Activated CD4-positive, alpha-beta T cell treated with anti-CD3 and anti-CD28 coated beads, Interleukin-2, amount 50 U/mL, for 16 hours (primary cell): ENCODE results near the gene RPS23.
"Not testable (repeated sequence)": the region's sequence is repeated elsewhere in the genome, so short reads cannot be mapped to it uniquely, and the experiment has no call there.

Source experiments
- DNase-seq: peaks from one replicate; pipeline ENCODE4 v3.0.0-alpha.2; 2020

Gene RPS23

DNA sequence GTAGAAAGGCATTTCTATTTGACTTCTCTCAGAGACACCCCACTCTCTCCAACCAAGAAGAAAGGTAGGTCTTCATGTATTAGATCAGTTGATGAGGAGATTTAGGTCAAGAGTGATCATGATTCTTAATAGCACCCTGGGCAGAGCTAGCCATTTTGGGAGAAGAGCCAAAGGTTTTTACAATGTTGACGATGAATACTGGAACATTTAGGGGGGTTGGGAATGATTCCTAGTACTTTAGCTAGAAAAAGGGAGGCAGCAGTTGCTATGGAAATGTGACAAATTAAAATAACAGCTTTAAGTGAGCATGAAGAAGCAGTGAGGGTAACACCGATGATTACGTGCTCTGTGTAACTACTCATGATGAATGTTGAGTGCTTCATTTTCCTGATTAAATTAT, 9.5 kb upstream of the RPS23 start:
- no peak for DNase-seq

DNA sequence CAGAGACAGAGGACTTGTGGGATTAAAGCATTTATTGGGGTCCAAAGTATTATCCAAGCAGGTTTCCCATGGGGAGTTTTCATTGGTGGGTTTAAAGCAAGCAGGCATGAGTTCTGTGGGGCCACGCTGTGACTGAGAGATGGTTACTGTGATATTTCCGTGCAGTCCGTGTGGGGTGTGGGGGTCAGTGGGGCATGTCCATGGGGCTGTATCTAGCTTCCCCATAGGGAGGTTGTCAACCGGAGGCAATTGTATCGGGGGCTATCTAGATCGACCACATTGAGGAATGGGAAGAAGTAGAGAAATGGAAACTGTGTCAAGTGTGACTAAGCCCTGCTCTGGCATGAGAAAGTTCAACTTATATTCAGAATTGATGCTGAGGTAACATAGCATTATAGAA, 7.1 kb upstream of the RPS23 start:
- DNase-seq, result no peak

DNA sequence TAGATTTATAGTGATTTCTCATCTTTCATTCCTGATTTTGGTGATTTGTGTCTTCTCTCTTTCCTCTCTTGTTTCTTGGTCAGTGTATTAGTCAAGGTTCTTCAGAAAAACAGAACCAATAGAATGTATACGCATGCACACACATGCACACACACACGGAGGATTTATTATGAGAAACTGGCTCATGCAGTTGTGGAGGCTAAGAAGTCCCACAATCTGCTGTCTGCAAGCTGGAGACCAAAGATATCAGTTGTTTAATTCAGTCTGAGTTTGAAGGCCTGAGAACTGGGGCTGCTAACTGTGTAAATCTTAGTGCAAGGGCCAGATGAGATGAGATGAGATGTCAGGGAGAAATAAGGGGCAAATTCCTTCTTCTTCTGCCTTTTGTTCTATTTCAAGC, 5.7 kb upstream of the RPS23 start:
- no peak for DNase-seq

DNA sequence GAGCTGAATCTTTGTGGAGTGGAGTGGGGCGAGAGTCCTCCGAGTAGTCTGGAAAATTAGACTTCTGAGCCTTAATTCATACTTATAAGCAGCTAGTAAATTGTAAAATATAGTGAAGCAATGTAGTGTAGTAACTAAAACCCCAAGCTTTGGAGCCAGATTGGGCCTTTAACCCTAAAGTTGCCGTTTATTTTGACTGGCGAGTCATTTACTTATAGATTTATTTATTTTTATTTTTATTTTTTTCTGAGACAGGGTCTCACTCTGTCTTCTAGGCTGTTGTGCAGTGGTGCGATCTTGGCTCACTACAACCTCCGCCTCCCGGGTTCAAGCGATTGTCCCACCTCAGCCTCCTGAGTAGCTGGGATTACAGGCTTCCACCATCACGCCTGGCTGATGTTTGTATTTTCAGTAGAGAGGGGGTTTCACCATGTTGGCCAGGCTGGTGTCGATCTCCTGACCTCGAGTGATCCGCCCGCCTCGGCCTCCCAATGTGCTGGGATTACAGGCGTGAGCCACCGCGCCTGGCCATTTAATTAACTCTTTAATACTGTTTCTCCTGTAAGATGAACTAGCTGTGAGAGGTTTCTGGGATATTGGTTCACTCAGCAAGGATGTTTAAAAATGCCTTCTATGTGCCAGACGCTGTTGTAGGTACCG, 687 bp upstream of the RPS23 start:
- no peak for DNase-seq

DNA sequence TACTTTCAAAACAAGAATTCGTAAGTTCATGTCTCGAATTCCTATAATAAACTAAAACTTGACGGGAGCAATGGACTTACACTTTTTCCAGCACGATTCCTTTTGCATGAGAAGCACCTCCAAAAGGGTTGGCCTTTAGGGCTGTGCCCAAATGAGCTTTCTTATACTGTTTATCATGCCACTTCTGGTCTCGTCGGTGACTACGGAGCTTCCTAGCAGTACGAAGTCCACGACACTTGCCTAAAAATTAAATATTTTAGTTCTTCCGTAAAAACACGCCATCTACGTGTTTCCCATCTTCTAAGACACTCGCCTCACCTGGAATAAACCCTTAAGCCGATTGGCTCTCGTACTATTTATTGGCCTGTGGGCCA, 554 bp downstream of the RPS23 start:
- no peak for DNase-seq

DNA sequence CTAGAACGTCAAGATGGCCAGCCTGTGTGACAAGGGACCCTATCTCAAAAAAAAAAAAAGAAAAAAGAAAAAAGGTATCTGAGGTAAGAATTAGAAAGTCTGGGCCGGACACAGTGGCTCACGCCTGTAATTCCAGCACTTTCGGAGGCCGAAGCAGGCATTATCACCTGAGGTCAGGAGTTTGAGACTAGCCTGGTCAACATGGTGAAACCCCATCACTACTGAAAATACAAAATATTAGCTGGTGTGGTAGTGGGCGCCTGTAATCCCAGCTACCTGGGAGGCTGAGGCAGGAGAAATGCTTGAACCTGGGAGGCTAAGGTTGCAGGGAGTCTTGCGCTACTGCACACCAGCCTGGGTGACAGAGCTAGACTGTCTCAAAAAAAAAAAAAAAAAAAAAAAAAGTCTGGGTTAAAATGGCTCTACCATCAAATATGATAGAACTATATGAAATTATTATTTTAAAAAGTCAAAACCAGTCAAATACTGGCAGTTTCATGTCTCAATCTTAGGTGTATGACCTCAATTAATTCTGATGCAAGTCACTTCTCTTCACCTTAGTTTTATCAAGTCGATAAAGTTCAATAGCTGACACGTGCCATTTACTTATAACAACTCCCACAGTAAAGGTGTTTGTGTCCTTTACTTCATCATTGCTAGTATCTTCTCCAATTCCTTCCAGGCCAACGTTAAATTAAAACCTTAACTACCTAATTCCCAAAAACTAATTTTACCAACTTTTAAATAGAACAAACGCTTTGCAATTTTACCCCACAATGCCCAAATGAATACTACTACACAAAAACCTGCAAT, 1.1 kb downstream of the RPS23 start:
- no peak for DNase-seq

DNA sequence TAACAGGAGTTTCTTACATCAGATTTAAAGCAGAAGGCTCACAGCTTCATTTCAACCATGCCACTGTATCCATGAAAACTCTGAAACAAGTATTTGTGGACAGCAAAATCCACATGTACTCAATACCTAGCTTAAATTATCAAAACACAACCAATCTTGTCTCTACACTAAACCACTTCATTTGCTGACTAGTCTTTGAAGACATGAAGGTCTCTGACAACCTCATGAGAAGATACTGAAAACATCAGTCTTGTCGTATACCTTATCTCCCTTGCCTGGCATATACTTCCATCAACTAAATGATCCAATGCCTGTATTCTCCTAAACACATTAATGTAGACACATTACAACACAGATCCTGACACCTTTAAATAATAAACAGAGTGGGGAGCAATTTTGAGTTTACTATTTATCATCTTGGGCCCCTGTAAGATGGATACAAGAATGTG, 2.9 kb downstream of the RPS23 start:
- no peak for DNase-seq

DNA sequence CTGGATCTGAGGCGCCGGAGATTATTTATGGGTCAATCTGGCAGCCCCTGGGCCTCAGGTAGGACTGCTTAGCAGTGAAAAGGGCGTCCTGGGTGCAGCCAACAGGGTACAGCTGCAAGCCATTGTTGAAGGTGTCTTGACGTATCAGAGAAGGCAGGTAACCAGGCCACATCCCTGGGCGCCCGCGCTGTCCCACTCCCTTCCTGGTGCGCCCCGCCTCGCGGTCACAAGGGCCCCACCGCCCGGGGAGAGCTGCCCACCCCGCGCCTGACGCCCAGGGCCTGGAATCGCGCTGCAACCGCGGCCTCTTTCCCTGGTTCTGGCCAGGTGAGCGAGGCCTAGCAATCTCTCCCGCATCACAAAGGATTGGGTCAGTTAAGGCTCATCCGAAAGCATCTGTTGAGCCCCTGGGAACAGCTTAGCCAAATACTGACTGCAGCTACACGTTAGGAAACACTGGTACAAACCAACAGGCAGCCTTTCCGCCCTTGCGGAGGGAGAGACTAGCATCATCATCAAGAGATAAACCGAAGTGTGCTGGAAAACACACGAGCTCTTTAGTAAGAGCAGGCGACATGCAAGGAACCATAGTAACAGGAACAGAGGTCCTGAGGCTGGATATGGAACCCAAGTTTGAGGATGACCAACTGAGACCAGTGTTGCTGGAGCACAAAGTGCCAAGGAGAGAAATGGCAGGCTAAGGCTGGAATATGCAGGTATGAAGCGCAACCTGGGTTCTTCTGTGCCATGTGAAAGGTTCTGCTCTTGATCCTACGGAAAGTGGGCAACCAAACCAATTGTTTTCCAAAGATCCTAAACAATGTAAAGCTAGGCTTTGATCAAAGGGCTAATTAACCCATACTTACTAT, 3.6 kb downstream of the RPS23 start:
- DNase-seq, result peak; percentile 24

DNA sequence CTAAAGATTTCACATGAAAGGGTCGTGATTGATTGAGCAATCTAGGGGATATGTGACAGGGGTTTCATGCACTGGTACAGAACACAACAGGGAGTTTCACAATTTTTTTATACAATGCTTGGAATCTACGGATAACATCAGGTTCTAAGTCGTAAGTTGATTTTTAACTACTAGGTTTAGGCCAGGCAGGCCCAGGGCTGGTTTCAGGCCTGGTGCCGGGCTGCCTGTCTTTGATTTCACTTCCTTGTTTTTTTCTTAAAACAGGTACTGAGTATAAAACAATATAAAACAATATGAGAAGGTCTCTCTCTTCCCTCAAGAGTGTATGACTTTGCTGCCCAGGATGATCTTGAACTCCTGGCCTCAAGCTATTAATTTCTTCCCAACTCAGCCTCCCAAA, 4.7 kb downstream of the RPS23 start:
- DNase-seq, result peak; percentile 23

DNA sequence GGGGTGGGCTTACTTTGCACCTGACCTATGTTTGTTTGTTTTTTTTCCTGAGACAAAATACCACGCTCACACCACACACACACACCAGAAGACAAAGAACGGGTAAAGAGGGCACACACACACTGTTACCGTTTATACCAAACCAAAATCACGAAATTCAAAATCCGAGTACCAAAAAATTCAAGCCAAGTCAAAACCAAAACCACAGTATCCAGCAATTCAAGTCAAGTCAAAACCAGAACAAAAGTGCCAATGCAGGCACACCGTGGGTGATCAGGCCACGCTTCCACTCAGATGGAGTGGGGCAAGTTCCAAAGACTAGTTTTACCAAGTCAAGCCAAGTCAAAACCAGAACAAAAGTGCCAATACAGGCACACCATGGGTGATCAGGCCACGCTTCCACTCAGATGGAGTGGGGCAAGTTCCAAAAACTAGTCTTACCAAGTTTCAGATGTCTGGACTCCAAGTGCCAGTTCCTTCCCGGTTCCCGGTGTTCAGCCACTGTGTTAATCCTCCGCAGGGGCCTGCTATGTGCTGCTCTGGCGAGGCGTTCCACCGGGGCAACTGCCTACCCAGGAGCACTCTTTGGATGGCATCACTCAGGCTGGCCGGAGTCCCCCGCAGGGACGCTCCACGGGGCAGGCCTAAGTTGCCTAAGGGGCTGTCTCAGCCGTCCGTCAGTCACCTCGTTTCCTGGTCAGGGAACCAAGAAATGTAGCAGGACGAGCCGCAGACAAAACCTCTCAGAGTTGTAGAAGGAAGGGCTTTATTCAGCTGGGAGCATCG, 5.4 kb downstream of the RPS23 start:
- DNase-seq, result peak; percentile 59

DNA sequence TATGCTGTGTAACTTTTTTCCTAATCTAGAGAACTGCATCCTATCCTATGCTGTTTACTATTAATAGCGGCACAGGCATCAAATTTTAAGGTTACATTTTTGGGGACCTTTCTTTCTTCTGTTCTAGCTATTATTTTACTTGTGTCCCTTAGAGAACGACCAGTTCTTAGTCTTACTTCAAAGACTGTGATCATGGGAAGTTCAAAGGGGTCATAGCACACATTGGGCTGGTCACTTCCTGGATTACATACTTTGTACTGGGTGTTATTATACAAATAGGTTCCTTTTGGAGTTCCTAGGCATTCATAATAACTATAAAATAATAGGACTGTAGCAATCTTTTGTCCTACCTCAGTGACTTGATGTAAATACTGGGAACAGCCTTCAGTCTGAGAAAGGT, 8.8 kb downstream of the RPS23 start:
- DNase-seq, result not testable (repeated sequence)

DNA sequence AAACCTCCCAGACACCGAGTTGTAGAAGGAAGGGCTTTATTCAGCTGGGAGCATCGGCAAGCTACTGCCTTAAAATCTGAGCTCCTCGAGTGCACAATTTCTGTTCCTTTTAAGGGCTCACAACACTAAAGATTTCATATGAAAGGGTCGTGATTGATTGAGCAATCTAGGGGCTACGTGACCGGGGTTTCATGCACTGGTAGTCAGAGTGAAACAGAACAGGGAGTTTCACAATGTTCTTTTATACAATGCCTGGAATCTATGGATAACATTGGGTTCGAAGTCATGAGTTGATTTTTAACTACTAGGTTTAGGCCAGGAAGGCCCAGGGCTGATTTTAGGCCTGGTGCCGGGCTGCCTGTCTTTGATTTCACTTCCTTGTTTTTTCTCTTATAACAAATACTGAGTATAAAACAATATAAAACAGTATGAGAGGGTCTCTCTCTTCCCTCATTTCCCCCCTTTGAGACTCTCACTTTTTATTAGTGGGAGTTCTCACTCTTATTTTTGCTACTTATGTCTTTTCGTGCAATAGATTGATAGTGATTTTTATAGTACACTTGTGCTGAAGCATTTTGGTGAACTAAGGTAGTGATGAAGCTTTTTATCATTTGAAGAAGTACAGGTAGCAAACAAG, 10.7 kb downstream of the RPS23 start:
- DNase-seq, result not testable (repeated sequence)

DNA sequence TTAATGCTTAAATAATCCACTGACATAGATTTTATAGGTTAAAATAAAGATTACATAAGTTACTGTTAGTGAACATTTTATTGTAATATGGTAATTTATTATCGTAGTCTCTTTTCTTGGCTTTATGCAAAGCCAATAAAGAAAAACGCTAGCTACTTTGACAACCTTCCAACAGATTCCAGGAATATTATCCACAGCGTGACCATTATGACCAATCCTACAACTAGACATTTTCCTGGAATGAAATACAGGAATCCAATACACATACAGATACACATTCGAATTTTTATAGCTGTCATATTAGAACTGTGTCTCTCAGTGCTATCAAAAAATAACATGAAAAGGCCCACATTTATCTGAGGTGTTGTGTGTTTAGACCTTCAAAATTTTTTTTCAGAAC, 13.1 kb downstream of the RPS23 start:
- DNase-seq, result no peak

DNA sequence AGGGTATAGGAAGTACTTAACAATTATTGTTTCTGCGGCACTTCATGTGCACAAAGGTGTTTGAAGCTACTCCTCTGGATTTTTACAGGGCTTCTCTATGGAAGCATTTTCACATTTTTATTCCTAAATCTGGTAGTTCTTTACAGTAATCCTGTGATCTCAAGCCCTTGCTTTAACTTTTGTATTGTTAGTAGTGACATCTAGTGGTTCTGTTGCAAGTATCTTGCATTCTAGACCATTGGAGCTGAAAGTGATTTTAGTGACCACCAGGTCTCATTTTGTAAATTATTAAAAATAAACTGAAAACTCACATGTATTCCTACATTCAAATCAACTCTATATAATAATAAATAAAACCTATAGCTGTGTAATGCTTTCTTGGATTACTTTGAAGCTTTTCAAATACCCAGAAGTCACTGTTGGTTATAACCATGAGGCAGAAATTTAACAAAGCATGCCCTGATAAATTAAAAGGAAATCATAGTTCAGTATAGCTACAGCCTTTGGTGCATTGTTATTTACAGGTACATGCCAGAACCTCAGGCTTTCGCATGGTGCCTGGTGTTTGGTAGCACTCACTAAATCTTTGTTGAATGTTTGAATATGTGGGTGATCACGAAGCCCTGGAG, 18.9 kb downstream of the RPS23 start:
- no peak for DNase-seq

DNA sequence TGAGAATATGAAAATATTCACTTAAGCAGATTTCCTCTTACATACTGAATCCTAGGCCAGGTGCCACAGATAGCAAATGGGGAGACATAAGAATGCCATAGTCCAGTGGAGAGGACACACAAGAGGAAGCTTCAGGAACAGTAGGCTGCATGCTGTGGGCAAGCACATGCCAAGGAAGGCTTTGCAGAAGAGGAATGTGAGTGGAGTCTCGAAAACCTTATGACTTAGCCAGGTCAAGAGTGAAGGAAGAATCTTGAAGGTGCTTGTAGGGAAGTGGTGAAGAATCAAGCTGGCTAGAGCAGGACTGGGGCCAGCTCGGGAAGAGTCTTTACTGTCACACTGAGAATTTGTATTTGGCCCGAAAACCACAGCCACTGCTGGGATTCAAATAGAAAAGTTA, 20.4 kb downstream of the RPS23 start:
- no peak for DNase-seq

DNA sequence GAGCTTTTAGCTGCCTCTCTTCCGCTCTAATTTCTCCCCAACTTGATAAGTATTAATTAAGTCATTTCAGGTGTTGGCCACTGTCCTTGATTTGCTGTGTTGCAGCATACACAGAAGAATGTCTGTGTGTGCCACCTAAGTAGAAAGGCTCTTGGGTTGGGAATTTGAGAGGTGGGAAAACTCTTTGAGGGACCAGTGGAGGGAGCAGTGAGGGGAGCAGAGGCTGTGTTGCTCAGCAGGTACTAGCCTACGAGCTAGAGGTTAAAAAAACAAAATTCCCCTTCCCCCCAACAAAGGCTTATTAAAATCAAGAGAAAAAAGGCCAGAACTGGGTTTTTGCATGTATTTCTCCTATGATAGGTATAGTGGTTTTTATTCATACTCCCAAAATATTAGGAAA, 20.9 kb downstream of the RPS23 start:
- no peak for DNase-seq

DNA sequence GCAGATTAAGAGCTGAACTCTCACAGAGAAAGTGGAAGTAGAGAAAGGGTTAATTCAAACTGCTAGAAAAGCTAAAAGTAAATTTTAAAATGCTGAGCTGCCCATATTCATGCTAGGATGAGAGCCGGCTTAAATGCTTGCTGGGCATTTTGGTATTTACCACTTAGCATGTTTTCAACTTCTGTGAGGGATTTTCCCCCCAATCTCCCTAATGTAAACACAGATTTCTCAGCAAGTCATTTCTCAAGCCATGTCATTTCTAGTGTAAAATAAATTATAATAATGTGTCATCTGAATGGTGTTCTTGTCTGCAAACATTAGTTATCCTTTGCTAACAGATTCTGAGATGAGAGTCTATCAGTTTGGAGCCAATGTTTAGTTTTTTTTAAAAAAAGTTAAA, 22.3 kb downstream of the RPS23 start:
- DNase-seq, result peak; percentile 23

DNA sequence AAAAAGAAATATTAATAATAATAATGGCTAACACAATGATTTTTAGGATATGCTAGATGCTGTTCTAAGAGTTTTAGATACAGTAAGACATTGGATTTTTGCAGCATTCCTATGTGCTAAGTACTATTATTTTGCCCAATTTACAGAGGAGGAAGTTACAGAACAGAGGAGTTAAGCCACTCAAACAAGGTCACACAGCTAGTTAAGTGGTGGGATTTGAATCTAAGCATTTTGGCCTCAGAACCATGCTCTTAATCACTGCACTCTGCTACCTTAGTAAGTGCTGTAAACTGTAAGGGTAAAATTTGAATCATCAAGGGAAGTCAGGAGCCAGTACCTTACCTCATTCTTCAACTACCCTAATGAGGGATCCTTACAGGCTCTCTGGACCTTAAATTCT, 25.4 kb downstream of the RPS23 start:
- DNase-seq, result no peak

DNA sequence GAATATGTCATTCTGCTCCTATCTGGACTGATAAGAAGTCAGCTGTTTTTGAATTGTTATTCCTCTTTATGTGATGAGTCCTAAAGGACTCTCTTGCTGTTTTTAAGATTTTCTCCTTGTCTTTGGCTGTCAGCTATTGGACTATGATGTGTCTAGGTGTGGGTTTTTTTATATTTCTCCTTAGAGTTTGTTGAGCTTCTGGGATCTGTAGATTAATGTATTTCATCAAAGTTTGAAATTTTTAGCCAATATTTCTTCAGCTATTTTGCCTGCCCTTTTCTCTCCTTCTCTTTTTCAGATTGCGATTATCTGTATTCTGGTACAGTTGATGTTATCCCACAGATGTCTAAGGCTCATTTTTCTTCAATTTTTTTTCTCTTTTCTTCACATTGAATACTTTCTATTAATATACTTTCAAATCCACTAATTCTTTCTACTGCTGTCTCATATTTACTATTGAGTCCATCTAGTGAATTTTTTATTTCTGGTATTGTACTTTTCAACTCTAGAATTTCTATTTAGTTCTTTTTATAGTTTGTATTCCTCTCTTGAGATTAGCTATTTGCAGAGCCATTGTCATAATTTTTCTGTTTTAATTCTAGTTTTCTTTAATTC, 31.1 kb downstream of the RPS23 start:
- no peak for DNase-seq

DNA sequence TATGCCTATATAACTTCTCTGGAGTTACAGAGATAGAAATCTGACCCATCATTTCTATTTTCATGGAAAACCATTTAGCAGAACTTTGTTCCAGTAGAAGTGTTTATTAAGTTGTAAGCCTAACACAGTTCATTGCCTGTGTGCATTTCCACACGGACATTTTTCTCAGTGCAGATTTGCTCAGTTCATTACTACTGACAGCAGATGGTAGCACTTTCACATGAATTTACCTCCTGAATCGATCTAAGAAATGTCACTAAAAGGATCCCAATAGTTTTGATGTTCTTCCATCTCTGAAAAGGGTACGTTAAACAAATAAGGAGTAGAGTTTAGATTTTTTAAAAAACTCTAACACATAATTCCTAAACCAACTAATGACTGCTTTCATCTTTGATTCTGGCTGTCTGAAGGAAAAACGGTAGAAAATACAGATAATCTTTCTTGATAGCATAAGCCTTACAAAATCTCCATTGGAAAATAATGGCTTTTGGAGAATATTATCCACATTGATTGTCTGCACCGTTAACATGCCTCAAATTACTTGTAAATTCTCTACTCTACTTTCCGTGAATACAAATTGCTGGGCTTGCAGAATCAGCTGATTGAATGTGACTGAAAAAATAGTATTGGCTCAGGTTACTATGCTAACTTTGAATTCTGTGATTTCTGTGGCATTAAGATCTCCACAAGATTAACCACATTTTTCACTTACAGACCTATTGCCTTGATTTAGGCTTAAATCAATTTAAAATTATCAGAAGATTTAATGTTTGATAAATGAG, 33.1 kb downstream of the RPS23 start:
- DNase-seq, result no peak

DNA sequence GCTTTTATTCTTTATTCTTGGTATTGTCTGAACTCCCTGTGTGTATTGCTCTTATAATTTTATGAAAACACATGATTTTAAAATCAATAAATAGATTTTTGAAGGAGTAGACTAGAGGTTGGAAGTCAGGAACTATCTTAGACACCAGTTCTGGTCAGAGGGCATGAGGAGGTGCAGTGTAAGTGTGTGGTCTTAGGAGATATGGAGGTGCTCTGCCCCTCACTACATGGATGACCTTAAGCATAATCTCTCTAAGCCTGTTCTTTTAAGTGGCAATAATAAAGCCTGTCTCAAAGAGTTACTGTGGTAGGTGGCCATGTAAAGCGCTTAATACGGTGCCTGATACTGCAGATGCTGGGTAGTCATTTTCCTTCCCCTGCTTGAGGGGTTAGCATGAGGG, 34.0 kb downstream of the RPS23 start:
- DNase-seq, result no peak
